T-cell (primary cell): ENCODE data around the gene TMEM161A. TPM values are rescaled to one million over a fixed set of nuclear protein-coding genes. Genes with fewer than 3 reads are reported as not detected.

Experiments
- ATAC-seq, 4 experiments: fragments of 200-7000 bp in 3 of 4; fragments of 150-1000 bp in 1 of 4; cut with Tn5 transposase; replicated peaks in 1 of 4; 1 replicate in 3 of 4; 2 replicates in 1 of 4; pipeline ENCODE4 v1.10.0; 2021; ENCODE audit warnings: moderate library complexity in 3 of 4, mild to moderate bottlenecking in 2 of 4, moderate number of reproducible peaks in 1 of 4
- CTCF ChIA-PET, 2 donors: fragments of 300-600 bp; sonication (Branson Sonifier 250); formaldehyde crosslinking; loops; one replicate each; lab custom pipeline; 2022; ENCODE audit warnings: antibody characterized with exemption in 2 of 2; lab: Charles Lee
- POLR2A ChIA-PET, 2 donors: fragments of 300-600 bp; sonication (Branson Sonifier 250); formaldehyde crosslinking; loops; one replicate each; lab custom pipeline; 2022; ENCODE audit warnings: antibody characterized with exemption in 2 of 2; lab: Charles Lee
- DNase-seq, 35 experiments: peaks; one replicate each; pipeline versions ENCODE4 v3.0.0 to v3.0.0-alpha.2; 2013 to 2023
- H3K27ac ChIP-seq: one replicate; pipeline ENCODE4 v1.5.1; 2013; ENCODE audit warnings: low read length
- H3K27me3 ChIP-seq, 2 experiments: replicated peaks in 1 of 2; 1 replicate in 1 of 2; 2 replicates in 1 of 2; pipeline versions ENCODE4 v1.6.1 to v1.7.0; 2013; ENCODE audit warnings: low read length in 1 of 2, mixed read lengths in 1 of 2; ENCODE audit not compliant: control insufficient read depth in 2 of 2, insufficient read depth in 2 of 2; ENCODE audit errors: extremely low read depth in 1 of 2
- H3K36me3 ChIP-seq, 2 donors: 1 replicate in 1 of 2; 2 replicates in 1 of 2; pipeline versions ENCODE4 v1.6.1 to v1.7.0; 2013; ENCODE audit warnings: low read length in 1 of 2; ENCODE audit not compliant: control insufficient read depth in 2 of 2, insufficient read depth in 1 of 2; ENCODE audit errors: extremely low read depth in 1 of 2
- H3K4me1 ChIP-seq, 2 experiments: 1 replicate in 1 of 2; 2 replicates in 1 of 2; pipeline versions ENCODE4 v1.6.1 to v1.7.0; 2013; ENCODE audit warnings: low read length in 2 of 2, mixed read lengths in 1 of 2; ENCODE audit not compliant: insufficient read depth in 2 of 2, control insufficient read depth in 1 of 2; ENCODE audit errors: extremely low read depth in 1 of 2
- H3K4me3 ChIP-seq, 2 donors: 1 replicate in 1 of 2; 2 replicates in 1 of 2; pipeline versions ENCODE4 v1.5.1 to v1.7.0; 2013; ENCODE audit warnings: mild to moderate bottlenecking in 2 of 2, low read length in 1 of 2, moderate library complexity in 1 of 2; ENCODE audit not compliant: control insufficient read depth in 1 of 2; ENCODE audit errors: extremely low read depth in 1 of 2
- H3K9me3 ChIP-seq: 2 replicates; pipeline ENCODE4 v1.7.0; 2013
- H3K27ac Mint-ChIP-seq, 2 donors: one replicate each; pipeline ENCODE4 v1.8.0; 2020 to 2021; ENCODE audit warnings: mild to moderate bottlenecking in 2 of 2, mixed read lengths in 2 of 2
- H3K27me3 Mint-ChIP-seq, 2 donors: one replicate each; pipeline ENCODE4 v1.8.0; 2021 to 2022; ENCODE audit warnings: mixed read lengths in 2 of 2
- H3K36me3 Mint-ChIP-seq: one replicate; pipeline ENCODE4 v1.8.0; 2021; ENCODE audit warnings: mixed read lengths
- H3K4me1 Mint-ChIP-seq, 3 donors: one replicate each; pipeline ENCODE4 v1.8.0; 2020 to 2022; ENCODE audit warnings: mixed read lengths in 3 of 3, mild to moderate bottlenecking in 1 of 3
- H3K4me3 Mint-ChIP-seq, 3 donors: one replicate each; pipeline ENCODE4 v1.8.0; 2020 to 2022; ENCODE audit warnings: mild to moderate bottlenecking in 3 of 3, mixed read lengths in 3 of 3, moderate library complexity in 3 of 3
- H3K9me3 Mint-ChIP-seq, 3 donors: one replicate each; pipeline ENCODE4 v1.8.0; 2020 to 2022; ENCODE audit warnings: mixed read lengths in 3 of 3
- WGBS: methylation state at CpG from one replicate; pipeline ENCODE4 v1.1.5; 2013; ENCODE audit warnings: missing lambda C conversion rate; ENCODE audit not compliant: insufficient coverage; 5-methylcytosine and 5-hydroxymethylcytosine counted together
- total RNA-seq, 35 experiments: library from RNA in 6 of 35; stranded (reverse) in 6 of 35; fragments of 120-200 nt in 1 of 35; gene quantifications; one replicate each; pipeline versions ENCODE4 v1.2.1 to v1.2.4 and lab custom pipeline; 2013 to 2026

The TMEM161A gene
- total RNA-seq, 5 donors from 2014 or later (not counting 1 experiment from before 2014, with no cell fraction given) = 14.3 to 36.7 (median 34.4) TPM

GRCh38 chr19:19079571-19079970, 58.7 kb downstream of the TMEM161A start:
- H3K27me3 ChIP-seq = no peaks in the 10 kb centered on the region
- ChIA-PET CTCF (no interaction called here), POLR2A (no interaction called here)
- H3K4me3 Mint-ChIP-seq = no peak overlapping the region
- H3K36me3 Mint-ChIP-seq = peaks cover 28% of the 10 kb centered on the region
- H3K4me1 Mint-ChIP-seq = peaks cover 19 to 27% (median 25%) of the 10 kb centered on the region in 3 donors
- H3K27ac ChIP-seq = no peak overlapping the region
- no peaks in the 10 kb centered on the region for H3K27me3 Mint-ChIP-seq
- H3K27ac Mint-ChIP-seq = no peak overlapping the region
- H3K9me3 Mint-ChIP-seq = no peaks in the 10 kb centered on the region
- H3K9me3 ChIP-seq = no peaks in the 10 kb centered on the region
- H3K4me1 ChIP-seq = no peaks in the 10 kb centered on the region
- no peak for DNase-seq
- no peak overlapping the region for H3K4me3 ChIP-seq
- no CpG with 5 or more reads among the region's 1 CpG for WGBS
- no peak for ATAC-seq
- H3K36me3 ChIP-seq = peaks cover 9 to 15% of the 10 kb centered on the region in 2 donors

GRCh38 chr19:19078801-19079200, 59.5 kb downstream of the TMEM161A start:
- peaks cover 9 to 19% of the 10 kb centered on the region in 2 donors for H3K36me3 ChIP-seq
- WGBS = no CpG with 5 or more reads among the region's 6 CpGs
- no peak overlapping the region for H3K4me3 ChIP-seq
- ATAC-seq = no peak
- no peaks in the 10 kb centered on the region for H3K27me3 ChIP-seq
- POLR2A ChIA-PET = no interaction called here
- Mint-ChIP-seq H3K27ac (no peak overlapping the region), H3K36me3 (peaks cover 31% of the 10 kb centered on the region), H3K4me1 (peaks cover 21 to 33% (median 25%) of the 10 kb centered on the region in 3 donors), H3K27me3 (no peaks in the 10 kb centered on the region), H3K4me3 (no peak overlapping the region), H3K9me3 (no peaks in the 10 kb centered on the region)
- H3K27ac ChIP-seq = no peak overlapping the region
- no peaks in the 10 kb centered on the region for H3K4me1 ChIP-seq
- no peaks in the 10 kb centered on the region for H3K9me3 ChIP-seq
- CTCF ChIA-PET = interaction anchor here (0.6 kb wide), 2 partner anchors 29 to 136 kb away, joined by 3 to 4 read pairs; no protein-coding TSS in a partner anchor
- DNase-seq = no peak

- ChIA-PET CTCF (no interaction called here), POLR2A (interaction anchor here in 1 of 2 donors (0.7 kb wide), 1 partner anchor 194 kb away, joined by 3 read pairs; no protein-coding TSS in a partner anchor)
- Mint-ChIP-seq H3K4me1 (peaks cover 25 to 43% (median 27%) of the 10 kb centered on the region in 3 donors), H3K36me3 (peaks cover 26% of the 10 kb centered on the region), H3K27me3 (no peaks in the 10 kb centered on the region), H3K9me3 (no peaks in the 10 kb centered on the region), H3K27ac (no peak overlapping the region), H3K4me3 (no peak overlapping the region)
- ATAC-seq (no peak), DNase-seq (no peak)
- Histone ChIP-seq H3K4me1 (no peaks in the 10 kb centered on the region), H3K27me3 (no peaks in the 10 kb centered on the region), H3K27ac (no peak overlapping the region), H3K36me3 (peaks cover 9 to 19% of the 10 kb centered on the region in 2 donors), H3K9me3 (no peaks in the 10 kb centered on the region), H3K4me3 (no peak overlapping the region)
- WGBS = 100% methylated on average over 1 of the region's 7 CpGs
Observed at GRCh38 chr19:19077103-19077502, 61.2 kb downstream of the TMEM161A start.

GRCh38 chr19:19076476-19076875, 61.8 kb downstream of the TMEM161A start:
- Mint-ChIP-seq H3K9me3 (no peaks in the 10 kb centered on the region), H3K4me3 (no peak overlapping the region), H3K27ac (no peak overlapping the region), H3K36me3 (peaks cover 20% of the 10 kb centered on the region), H3K4me1 (peaks cover 24 to 41% (median 26%) of the 10 kb centered on the region in 3 donors), H3K27me3 (no peaks in the 10 kb centered on the region)
- no peak for DNase-seq
- Histone ChIP-seq H3K4me1 (no peaks in the 10 kb centered on the region), H3K36me3 (peaks cover 5 to 19% of the 10 kb centered on the region in 2 donors), H3K27ac (no peak overlapping the region), H3K4me3 (no peak overlapping the region), H3K9me3 (no peaks in the 10 kb centered on the region), H3K27me3 (no peaks in the 10 kb centered on the region)
- no CpG with 5 or more reads among the region's 1 CpG for WGBS
- ATAC-seq = no peak
- CTCF ChIA-PET = interaction anchor here in 1 of 2 donors (0.6 kb wide), 1 partner anchor 39 kb away, joined by 4 read pairs; no protein-coding TSS in a partner anchor
- POLR2A ChIA-PET = no interaction called here

- no peaks in the 10 kb centered on the region for H3K9me3 Mint-ChIP-seq
- no peak overlapping the region for H3K27ac ChIP-seq
- 95% methylated on average over 4 of the region's 8 CpGs for WGBS
- H3K27me3 ChIP-seq = no peaks in the 10 kb centered on the region
- ChIA-PET POLR2A (no interaction called here), CTCF (no interaction called here)
- no peak for DNase-seq
- no peak overlapping the region for H3K27ac Mint-ChIP-seq
- peaks cover 24% of the 10 kb centered on the region for H3K36me3 Mint-ChIP-seq
- H3K4me1 ChIP-seq = no peaks in the 10 kb centered on the region
- peaks cover 24 to 46% (median 27%) of the 10 kb centered on the region in 3 donors for H3K4me1 Mint-ChIP-seq
- H3K4me3 Mint-ChIP-seq = no peak overlapping the region
- peaks cover 5 to 19% of the 10 kb centered on the region in 2 donors for H3K36me3 ChIP-seq
- H3K9me3 ChIP-seq = no peaks in the 10 kb centered on the region
- no peaks in the 10 kb centered on the region for H3K27me3 Mint-ChIP-seq
- H3K4me3 ChIP-seq = no peak overlapping the region
- no peak for ATAC-seq
Observed at GRCh38 chr19:19075126-19075525, 63.2 kb downstream of the TMEM161A start.

- H3K36me3 ChIP-seq = peaks cover 5 to 19% of the 10 kb centered on the region in 2 donors
- DNase-seq (no peak), ATAC-seq (no peak)
- peaks cover 24% of the 10 kb centered on the region for H3K36me3 Mint-ChIP-seq
- H3K9me3 Mint-ChIP-seq = no peaks in the 10 kb centered on the region
- H3K4me3 ChIP-seq = no peak overlapping the region
- 88% methylated on average over 7 of the region's 13 CpGs for WGBS
- H3K4me1 Mint-ChIP-seq = peaks cover 30 to 45% (median 31%) of the 10 kb centered on the region in 3 donors
- no peak overlapping the region for H3K27ac Mint-ChIP-seq
- peaks cover 0 to 5% of the 10 kb centered on the region in 2 experiments for H3K4me1 ChIP-seq
- ChIA-PET POLR2A (interaction anchor here (0.6 to 0.7 kb wide), 3 partner anchors 156 to 1950 kb away, joined by 5 to 9 read pairs (median 5); no protein-coding TSS in a partner anchor), CTCF (no interaction called here)
- no peak overlapping the region for H3K27ac ChIP-seq
- H3K27me3 Mint-ChIP-seq = no peaks in the 10 kb centered on the region
- no peaks in the 10 kb centered on the region for H3K27me3 ChIP-seq
- H3K9me3 ChIP-seq = no peaks in the 10 kb centered on the region
- H3K4me3 Mint-ChIP-seq = no peak overlapping the region
Observed at GRCh38 chr19:19074196-19074882, 63.9 kb downstream of the TMEM161A start.
